Measurements from ENCODE around the gene CBX5. TPM values are rescaled to one million over a fixed set of nuclear protein-coding genes. Genes with fewer than 3 reads are reported as not detected.

Gene CBX5
- total and polyA plus RNA-seq, 9 of the 15 experiments (the other 6 are each of a cell fraction or from before 2014, with no cell fraction given) = 32.6 to 102 (median 59.2) TPM

GRCh38 chr12:54300732-54301427 is 21.0 kb upstream of the CBX5 start, which contains the start of gene NFE2 (continued):
- TF ChIP-seq ZNF318 (IDR thresholded peaks at IDR 0.05; ENCODE audit: borderline replicate concordance in 1 of 2, low read depth in 1 of 2) (no peak), TAF1 (IDR thresholded peaks at IDR 0.05; ENCODE audit: control insufficient read depth, extremely low read depth, insufficient read depth, low read length, severe bottlenecking) (peak; percentile 89), BDP1 (IDR thresholded peaks at IDR 0.05; ENCODE audit: insufficient read depth, insufficient read length) (no peak), ZBTB33 (CRISPR knock-in tag; IDR thresholded peaks at IDR 0.05) (no peak), MTA1 (IDR thresholded peaks at IDR 0.05; ENCODE audit: borderline replicate concordance) (peak; percentile 55; the same call in 1 of the 2 replicates), SRSF1 (IDR thresholded peaks at IDR 0.05; ENCODE audit: low read depth, low read length) (no peak), MECOM (CRISPR knock-in tag; IDR thresholded peaks at IDR 0.05) (0 out of 2 replicates have a peak, but pooled peaks have one; percentile 3), E2F6 (IDR thresholded peaks at IDR 0.05; ENCODE audit: borderline replicate concordance in 1 of 2, extremely low read depth in 1 of 2, insufficient read depth in 1 of 2, insufficient read length in 1 of 2, low read depth in 1 of 2, low read length in 1 of 2, poor library complexity in 1 of 2, severe bottlenecking in 1 of 2) (peak in 1 of 2 experiments; percentile 64), PML (IDR thresholded peaks at IDR 0.05; ENCODE audit: low read length) (peak; percentile 69; the same call in 1 of the 2 replicates), KAT7 (CRISPR knock-in tag; IDR thresholded peaks at IDR 0.05; ENCODE audit: borderline replicate concordance) (peak; percentile 76; the same call in 1 of the 2 replicates), ZNF695 (CRISPR knock-in tag; IDR thresholded peaks at IDR 0.05) (no peak), TEAD2 (tag; IDR thresholded peaks at IDR 0.05) (no peak), TSC22D4 (tag; IDR thresholded peaks at IDR 0.05) (no peak), MTA3 (IDR thresholded peaks at IDR 0.05; ENCODE audit: borderline replicate concordance) (peak; percentile 86), POLR3A (IDR thresholded peaks at IDR 0.05; ENCODE audit: borderline replicate concordance, extremely low read depth, insufficient read depth, insufficient read length) (no peak)
